HG03575 (cell line): Measurements from ENCODE around the gene UST.
"Not testable (repeated sequence)": the region's sequence is repeated elsewhere in the genome, so short reads cannot be mapped to it uniquely, and the experiment has no call there.

Source experiments
- ATAC-seq: cut with Tn5 transposase; IDR thresholded peaks from one replicate; pipeline ENCODE4 v1.9.1; 2021; ENCODE audit not compliant: unreplicated experiment, insufficient number of reproducible peaks, low FRiP score; ENCODE audit errors: extremely low read depth

Gene UST

GRCh38 chr6:148724428-148724827 lies 22.4 kb upstream of the UST start:
- no peak for ATAC-seq

- ATAC-seq: no peak
Observed at GRCh38 chr6:148727104-148727503, 19.7 kb upstream of the UST start.

- no peak for ATAC-seq
Observed at GRCh38 chr6:148735989-148736388, 10.8 kb upstream of the UST start.

GRCh38 chr6:148736774-148737412 lies 9.9 kb upstream of the UST start:
- no peak for ATAC-seq

- ATAC-seq: no peak
Observed at GRCh38 chr6:148737806-148738205, 9.0 kb upstream of the UST start.

DNA sequence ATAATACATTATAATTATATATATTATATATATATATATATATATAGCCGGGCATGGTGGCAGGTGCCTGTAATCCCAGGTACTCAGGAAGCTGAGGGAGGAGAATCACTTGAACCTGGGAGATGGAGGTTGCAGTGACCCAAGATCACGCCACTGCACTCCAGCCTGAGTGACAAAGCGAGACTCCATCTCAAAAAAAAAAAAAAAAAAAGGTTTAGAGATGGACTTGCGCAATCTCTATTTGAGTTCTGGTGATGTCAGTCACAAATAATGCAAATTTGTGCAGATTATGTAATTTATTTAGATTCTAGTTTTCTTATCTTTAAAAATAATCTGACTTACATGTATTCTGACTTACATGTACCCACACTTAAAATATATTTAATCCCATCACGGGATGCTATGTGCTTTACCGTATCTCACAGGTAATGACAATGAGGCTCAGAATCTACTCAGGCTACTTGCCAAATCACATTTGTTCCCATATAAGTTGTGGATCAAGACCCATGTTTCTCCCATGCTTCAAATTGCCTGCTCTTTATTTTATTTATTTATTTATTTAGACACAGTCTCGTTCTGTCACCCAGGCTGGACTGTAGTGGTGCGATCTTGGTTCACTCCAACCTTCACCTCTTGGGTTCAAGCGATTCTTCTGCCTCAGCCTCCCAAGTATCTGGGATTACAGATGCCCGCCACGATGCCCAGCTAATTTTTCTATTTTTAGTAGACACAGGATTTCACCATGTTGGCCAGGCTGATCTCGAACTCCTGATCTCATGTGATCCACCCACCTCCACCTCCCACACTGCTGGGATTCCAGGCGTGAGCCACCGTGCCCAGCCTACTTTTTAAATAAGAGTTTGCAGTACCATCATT lies 7.6 kb upstream of the UST start:
- no peak for ATAC-seq

DNA sequence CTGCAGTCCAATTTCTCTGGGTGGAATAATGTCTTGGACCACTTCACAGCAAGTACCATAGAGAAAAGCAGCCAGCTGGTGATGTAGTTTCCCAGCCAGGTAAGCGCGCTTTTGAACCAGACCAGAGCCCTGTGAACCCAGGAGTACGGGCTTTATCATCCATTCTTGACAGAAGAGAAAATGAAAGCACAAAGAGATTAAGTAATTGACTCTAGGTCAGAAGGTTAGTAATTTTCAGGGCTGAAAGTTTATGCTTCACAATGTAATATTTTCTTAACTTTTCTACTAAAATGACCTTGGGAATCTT lies 7.1 kb upstream of the UST start:
- ATAC-seq: no peak

GRCh38 chr6:148743476-148743875 lies 3.4 kb upstream of the UST start:
- no peak for ATAC-seq

GRCh38 chr6:148745926-148746325 lies 904 bp upstream of the UST start:
- no peak for ATAC-seq

GRCh38 chr6:148747145-148747470 lies 278 bp downstream of the UST start:
- ATAC-seq: no peak

DNA sequence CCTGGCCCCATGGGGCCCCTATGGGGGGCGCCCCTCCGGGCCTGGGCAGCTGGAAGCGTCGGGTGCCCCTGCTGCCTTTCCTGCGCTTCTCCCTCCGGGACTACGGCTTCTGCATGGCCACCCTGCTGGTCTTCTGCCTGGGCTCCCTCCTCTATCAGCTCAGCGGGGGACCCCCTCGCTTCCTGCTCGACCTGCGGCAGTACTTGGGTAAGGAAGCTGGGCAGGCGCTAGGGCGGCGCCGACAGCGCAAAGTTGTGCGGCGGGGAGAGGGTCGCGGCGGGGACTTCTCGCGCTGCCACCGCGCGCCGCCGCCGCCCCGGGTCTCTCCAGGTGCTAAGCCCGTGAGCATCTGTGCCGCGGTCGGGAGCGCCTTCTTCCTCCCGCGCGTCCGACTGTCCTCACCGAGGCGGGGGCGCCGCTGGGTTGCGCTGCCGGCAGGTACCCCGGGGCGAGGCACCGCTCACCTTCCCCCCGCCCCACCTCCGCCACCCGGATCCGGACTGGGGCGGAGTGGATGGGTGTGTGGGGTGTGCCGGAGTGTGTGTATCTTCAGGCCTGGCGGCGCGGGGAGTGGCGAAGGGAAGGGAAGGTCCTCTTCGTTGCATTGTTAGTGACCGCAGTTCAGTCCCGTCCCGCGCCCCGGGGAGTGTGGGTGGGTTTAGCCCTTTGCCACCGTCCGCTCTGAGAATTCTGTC lies 788 bp downstream of the UST start:
- ATAC-seq: no peak

DNA sequence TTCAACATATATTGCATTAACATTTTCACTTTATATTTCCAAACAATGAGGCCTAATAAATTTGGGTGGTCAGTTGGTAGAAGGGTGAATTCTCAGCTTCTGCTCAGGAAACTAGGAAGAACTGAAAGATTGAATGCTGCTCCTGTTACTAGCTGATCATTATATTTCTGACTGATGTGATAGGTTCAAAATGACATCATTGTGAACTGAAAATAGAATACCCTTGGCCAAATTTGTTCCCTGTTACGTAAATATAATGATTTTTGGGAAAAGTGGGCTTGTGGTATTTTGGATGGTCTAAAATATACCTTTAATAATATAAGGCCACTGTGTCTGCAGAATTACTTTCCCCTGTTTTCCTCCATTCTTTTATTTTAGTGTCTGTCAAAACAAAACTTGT lies 2.8 kb downstream of the UST start:
- no peak for ATAC-seq

DNA sequence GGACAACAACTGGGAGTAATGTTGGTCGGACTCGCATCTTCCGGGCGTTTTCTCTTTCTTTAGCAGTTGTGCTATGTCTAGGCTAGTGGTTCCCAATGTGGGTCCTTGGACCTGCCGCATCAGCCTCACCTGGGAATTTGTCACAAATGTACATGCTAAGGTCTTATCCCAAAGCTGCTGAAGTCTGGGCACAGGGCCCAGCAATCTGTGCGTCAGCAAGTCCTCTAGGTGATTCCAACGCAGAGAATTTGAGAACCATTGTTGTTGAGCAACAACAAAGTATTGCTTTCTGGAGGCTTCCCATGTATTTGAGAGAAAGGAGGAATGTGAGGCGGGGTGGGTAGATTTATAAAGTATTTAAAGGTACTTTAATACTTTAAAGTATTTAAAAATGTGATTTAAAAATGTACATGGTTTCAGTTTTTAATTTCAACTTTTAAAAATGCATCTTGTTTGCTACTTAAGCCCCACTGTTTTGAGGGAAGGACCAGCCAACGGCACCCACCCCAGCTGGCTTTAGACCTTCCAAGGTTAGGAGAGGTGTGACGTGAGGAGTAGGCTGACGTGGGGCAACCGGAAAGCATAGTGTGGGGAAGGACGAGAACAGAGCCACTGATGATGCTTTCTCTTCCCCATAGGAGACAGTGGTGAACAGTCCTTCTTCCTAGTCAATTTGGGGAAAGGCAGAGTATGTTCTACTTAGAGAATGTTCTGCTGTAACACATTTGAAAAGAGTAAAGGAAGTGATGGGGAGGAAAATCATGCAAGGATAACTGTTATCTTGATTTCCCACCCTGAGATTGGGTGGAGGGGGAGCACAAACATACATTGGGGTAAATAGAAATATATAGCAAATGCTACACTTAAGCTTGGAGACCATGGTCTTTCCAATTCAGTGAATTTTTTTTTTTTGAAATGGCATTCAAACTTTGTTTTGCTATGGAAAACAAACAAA lies 4.3 kb downstream of the UST start:
- no peak for ATAC-seq

- ATAC-seq: no peak
Observed at GRCh38 chr6:148751793-148752170, 5.0 kb downstream of the UST start.

- not testable (repeated sequence) for ATAC-seq
Observed at GRCh38 chr6:148755379-148755778, 8.5 kb downstream of the UST start.

- ATAC-seq: no peak
Observed at GRCh38 chr6:148757944-148758480, 11.2 kb downstream of the UST start.

DNA sequence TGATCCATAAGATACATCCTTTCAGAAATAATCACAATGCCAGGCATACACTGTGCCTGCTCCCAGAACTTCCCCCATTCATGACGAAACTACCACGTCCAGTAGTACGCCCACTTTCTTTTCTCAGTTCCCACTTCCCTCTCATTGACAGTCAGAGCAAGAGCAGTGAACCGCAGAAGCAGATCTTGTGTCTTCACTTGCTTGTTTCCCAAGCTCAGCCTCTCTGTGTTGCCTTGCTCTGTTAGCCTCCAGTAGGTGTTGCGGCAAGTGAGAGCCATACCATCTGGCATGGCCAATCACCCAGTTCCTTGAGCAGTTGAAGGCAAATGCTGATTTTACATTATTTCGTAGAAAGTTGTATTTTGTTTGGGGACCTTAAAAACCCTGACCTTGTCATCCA lies 11.7 kb downstream of the UST start:
- peak; percentile 48 for ATAC-seq

DNA sequence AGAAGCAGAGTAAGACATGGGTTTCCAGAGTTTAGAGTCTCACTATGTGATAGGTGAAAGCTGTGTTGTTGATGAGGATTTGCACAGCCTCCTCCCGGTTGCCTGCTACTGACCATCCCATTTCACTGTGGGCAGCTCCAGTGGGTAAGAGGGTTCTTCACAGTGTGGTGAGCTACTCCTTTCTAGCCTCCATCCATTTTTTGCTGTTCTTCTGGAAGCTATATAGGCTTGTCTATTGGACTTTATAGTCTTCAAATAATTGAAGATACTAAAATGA lies 13.4 kb downstream of the UST start:
- no peak for ATAC-seq
